HG02759 (cell line): ENCODE results near the gene TCIRG1.

Experiments used
- ATAC-seq: cut with Tn5 transposase; IDR thresholded peaks from one replicate; pipeline ENCODE4 v1.9.1; 2021; ENCODE audit warnings: mild to moderate bottlenecking, moderate library complexity; ENCODE audit not compliant: unreplicated experiment

The TCIRG1 gene

DNA sequence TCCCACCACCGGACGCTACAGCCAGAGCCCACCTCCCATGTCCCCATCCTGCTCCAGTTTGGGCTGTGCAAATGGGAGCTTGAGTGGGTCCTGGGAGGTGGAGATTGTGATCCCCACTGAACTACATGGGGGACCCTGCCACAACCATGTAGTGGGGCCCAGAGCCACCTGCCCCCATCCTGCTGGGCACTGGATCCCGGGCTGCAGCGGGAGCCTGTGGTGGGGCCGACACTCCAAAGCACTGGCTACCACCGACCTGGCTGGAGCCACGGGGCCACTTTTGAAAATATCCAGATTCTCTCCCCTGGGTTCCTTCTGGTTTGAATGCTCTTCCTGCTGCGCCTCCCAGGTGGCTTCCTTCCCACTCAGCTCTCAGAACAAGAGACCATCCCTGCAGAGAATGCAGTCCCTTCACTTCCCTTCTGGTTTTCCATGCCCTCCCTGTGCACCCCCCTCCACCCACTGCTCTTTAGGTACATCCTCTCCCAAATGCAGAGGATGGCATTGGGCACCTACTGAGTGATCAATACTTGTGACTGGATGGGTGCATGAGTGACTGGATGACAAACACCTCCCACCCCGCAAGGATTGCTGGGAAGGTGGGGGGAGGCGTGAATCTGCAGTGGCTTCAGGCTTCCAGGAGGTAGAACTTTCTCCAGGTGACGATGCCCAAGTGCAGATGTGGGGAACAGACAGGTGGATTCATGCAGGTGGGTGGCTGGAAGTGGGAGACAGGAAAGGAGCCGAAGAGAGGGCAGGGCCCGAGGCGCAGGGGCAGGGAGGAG is 34.1 kb upstream of the TCIRG1 start:
- no peak for ATAC-seq

DNA sequence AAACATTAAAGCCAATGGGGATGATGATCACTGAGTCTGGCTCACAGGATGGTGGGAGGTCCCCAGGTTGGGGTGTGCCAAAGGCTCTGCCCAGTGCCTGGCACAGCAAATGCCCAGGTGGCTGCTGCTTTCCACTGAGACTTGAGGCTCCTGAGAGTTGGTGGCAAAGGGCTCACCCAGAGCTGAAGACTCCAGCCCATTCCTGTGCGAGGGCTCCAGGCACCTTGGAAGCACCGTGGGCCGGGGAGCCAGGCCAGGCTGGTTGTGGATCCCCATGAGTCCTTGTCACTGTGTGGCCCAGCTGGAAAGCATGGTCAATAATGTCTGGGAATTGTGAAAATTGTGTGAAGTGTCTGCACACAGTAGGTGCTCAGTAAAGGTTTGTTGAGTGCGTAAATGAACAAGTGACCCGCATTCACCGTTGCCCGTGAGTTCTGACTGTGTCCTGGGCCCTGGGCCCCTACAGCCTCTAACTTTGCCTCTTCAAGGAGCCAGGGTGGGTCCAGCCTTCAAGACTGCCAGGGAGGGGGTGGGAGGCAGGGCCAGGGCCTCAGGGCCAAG is 32.1 kb upstream of the TCIRG1 start:
- no peak for ATAC-seq

DNA sequence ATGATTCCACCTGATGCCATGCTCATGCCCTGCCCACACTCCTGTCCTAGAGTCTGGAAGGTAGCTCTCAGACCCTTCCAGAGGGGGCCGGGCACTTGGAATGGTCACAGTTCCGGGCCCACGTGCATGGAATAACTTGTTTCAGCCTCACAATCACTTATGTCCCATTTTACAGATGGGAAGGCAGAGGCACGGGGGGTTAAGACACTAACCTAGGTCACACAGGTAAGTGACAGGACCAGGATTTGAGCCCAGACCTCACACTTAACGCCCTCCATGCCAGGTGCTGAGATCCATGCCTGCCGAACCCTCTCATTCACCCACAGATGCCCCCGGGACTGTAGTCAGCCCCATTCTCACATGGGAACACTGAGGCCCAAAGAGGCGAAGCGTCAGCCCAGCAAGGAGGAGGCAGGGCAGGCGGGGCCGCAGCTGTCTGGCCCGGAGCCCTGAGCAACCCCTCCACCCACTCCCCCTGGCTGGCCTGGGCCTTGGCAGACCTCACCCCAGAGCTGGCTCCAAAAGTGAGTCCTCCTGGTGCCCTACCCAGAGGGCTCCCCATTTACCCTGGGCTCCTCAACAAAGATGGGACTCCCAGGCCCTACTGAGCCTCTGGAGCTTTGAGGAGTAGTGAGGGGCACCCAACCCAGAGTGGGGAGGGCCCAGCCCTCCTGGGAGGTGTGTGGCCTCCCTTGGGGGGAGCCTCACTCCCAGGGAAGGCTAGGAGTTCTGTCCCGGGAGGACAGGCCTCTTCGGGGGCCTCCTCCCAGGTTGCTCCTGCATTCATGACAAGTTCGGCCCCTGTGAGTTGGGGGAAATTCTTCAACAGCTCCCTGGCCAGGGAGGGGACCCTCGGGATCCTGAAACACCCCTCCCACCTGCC is 31.1 kb upstream of the TCIRG1 start:
- ATAC-seq, result no peak

DNA sequence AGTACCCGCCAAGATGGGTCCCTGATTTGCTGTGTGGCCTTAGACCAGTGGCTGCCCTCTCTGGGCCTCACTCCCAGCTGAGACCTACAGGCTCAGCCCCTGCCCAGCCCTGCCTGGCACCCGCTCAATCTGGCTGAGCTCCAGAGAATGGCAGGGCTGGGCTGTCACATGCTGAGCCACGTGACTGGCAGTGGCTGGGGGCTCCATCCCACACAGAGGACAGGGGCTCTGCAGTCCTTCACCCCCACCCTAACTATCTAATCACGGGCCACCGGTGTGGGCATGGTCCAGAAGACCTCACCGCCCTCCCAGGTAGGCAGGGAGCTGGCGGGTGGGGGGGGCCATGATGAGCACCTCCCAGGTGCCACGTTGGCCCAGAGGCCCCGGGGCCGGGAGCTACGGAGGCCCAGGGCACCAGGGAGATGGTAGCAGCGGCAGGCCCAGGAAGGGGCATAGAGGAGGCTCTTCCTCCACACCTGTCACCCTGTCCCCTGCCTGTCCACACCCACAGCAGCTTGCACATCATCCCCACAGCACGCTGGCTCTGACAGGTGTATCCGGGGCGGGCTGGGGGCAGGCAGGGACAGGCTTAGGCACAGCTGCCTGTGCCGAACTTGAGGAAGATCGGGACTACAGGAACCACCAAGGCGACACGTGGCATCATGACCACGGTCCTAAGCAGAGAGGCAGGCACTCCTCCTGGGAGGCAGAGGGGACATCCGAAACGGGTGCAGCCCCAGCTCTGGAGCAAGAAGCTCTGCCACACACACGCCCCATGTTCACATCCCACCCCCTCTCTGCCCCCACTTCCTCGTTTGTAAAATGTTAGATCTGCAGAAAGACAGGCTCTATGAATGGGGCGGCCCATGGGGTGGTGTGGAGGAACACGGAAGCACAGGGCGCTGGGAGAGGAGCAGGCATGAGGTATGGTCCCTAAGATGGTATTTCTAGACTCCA is 30.2 kb upstream of the TCIRG1 start:
- ATAC-seq, result no peak

DNA sequence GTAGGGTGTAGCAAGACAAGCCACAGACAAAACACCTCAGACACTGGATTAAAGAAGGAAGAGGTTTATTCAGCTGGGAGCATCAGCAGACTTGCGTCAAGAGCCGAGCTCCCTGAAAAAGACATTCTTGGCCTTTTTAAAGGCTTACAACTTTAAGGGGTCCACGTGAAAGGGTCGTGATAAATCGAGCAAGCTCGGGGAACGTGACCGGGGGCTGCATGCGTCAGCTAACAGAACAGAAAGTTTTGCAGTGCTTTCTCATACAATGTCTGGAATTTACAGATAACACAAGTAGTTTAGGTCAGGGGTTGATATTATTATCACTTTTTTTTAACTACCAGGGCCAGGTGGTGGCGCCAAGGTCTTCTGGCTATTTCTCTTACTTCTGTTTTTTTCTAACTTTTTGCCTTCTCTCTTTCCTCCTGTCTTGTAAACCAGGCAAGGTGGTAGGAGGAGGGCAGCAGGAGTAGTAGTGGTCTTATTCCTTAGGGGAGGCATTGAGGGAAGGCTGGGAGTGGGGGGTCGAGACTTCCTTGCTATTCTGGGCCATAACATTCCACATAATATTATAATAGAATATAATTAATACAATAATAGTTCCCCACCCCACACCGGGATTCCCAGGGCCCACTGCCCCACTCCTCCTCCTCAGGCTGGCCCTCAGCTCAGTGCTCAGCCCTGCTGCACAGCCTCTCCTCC is 29.3 kb upstream of the TCIRG1 start:
- ATAC-seq, result no peak

DNA sequence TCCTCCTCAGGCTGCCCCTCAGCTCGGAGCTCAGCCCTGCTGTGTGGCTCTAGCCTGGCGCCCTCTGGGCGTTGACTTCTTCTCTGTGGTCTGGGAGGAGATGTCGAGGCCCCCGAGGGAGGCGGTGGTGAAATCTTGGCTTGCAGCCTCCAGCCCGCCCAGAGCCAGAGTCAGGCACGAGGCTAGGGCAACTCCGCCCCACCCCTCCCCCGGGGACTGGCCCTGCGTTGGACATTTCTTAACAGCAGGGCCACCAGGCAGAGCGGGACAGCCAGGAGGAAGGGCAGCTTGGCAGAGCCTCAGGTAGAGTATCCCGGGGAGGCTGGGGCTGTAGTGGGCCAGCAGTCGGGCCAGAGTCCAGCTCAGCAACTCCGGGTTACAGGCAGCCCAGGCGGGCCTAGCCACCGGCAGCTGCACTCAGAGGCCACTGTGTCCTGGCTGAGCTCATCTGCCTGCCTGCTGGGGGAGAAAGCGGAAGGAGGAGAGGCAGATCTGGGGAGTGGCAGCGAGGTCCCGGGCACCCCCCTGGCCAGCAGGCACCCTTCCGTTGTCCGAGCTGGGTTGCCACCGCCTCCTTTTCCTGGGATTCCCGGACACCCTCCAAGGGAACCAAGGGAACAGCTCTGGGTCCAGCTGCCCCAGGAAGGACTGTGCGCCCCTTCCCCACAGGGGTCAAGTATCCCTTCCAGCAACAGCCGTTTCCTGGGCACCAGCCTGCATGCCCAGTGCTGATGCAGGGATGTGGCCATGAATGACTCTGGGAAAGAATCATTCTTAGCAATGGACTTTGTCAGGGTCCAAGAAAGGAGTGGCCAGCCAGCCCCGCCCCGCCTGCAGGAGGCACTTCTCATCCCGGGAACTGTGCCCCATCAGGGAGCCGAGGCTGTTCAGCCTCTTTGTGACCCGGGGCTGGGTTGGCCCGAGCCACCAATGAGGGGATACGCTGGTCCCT is 28.5 kb upstream of the TCIRG1 start, which contains the start of gene ALDH3B1:
TSS of gene ALDH3B1 (plus strand) at position 238 of the 952 bp plus-strand sequence. CDS start 4,971 bp downstream, outside the sequence.
- no peak for ATAC-seq

DNA sequence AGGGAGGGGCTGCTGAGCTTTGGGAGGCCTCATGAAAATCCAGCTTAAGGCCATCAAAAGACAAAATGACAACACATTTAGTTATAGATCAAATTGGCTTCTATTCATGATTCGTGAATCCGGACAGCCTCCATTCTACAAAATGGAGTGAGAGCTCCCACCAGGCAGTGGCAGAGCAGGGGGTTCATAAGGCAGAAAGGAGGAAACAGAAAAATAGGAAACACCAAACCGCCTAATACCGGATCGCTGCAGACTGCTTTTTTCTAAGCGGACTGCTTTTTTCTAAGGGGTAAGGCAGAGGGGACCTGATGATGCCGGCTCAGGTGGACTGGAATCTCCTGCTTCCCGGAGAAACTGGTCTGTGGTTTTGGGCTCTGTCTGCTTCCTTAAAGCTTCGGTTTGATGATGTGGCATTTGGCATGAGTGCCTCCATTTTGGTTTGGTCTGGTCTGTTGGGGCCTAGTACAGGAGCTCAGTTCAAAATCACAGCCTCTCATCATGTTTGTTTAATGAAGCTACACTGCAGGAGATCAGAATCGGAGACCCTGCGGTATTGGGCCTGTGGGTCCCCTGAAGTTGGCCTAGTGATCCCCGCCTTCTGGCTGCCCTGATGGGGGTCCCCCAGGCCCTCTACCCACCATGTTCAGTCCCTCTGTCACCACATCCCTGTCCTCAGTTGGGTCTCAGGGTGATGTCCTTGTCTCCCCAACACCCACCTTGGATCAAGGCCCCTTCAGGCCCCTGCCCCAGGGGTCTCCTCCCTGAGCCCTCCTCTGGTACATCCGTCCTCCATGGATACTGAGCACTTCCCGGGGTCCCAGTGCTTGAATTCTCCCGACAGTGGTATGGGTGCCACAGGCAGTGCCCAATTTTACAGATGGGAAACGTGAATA is 27.5 kb upstream of the TCIRG1 start:
- no peak for ATAC-seq

DNA sequence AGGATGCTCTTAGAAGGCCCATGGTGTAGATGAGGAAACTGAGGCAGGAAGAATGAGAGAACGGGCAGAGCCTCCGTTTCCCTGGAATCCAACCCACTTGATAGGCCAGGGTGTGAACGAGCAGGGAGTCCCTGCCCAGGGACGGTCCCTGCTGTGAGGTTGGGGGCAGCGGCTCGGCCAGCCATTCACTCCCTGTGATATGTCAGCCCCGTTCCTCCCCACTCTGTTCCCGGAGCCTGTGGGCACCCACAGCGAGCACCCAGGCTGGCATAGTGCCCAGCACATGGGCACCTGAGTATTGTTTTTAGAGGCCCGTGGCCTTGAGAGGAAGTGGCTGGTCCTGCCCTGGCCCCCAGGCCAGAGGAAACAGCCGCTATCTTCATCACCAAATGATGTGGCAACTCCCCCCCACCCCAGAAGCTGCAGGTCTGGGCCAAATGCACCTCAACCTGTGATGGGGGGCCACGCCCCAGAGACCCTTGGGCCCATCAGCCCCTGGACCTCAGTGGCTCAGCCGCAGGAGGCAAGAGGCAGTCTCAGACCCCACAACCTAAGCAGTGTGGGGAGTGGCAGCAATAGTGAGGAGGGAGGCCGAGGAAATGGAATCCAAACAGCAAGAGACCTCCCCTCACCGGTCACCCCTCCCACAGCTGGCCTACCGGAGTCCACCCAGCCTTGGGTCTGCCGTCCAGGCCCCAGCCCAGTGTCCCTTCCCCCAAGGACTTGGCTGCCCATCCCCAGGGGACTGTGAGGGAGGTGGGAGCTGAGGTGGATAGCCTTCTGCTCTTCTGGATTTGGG is 26.6 kb upstream of the TCIRG1 start:
- ATAC-seq, result no peak

DNA sequence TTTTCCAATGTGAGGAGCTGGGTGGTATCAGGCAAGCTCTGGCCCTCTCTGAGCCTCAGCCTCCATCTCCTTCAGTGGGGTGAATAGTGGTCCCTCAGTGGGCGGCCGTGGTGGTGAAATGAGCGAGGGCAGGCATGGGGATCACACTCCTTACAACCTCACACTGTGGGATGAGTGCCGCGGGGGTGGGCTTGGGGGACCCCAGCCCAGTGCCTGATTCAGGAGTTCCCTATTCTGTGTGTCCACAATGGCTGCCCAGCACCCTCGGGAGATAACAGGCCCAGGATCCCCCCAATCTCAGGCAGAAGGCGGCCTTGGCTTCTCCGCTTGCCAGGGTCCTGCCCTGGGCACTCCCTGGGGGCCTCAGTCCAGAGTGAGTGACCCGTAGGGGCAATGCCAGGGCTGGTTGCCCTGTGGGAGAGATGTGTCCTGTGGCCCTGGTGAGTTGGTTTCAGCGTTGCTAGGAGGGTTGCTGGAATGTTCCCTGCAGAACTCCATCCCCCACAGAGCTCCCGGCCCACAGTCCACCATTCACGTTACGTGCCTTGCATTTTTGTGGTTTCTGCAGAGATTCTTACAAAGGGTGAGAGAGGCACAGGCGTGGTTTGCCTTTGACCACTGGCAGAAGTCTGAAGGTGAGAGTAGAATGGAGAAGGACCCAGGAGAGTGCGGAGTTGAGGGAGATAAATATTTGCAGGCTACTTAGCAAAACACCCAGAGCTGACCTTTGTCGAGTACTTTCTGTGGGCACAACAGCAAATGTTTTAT is 25.8 kb upstream of the TCIRG1 start:
- ATAC-seq, result no peak

DNA sequence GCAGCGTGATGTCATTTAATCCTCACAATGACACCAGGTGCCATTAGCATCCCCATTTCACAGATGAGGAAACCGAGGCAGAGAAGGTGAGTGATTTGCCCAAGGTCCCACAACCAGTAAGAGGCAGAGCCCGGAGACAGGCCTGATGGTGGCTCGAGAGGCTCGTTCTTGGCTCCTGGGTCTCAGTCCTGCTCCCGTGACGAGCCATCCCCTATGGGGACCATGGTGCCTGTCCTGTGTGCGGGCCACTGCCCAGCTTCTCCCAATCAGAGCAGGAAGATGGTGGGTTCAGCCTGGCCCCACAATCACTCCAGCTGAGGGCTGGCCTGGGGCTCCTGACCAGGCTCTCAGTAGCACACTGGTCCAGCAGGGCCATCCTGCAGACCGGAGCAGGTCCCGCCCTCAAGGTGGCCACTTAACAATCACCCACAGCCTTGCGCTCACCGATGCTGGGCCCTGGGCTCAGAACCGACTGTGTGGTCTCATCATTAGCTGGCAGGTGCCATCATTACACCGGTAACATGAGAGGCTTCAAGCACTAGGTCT is 25.1 kb upstream of the TCIRG1 start:
- no peak for ATAC-seq

DNA sequence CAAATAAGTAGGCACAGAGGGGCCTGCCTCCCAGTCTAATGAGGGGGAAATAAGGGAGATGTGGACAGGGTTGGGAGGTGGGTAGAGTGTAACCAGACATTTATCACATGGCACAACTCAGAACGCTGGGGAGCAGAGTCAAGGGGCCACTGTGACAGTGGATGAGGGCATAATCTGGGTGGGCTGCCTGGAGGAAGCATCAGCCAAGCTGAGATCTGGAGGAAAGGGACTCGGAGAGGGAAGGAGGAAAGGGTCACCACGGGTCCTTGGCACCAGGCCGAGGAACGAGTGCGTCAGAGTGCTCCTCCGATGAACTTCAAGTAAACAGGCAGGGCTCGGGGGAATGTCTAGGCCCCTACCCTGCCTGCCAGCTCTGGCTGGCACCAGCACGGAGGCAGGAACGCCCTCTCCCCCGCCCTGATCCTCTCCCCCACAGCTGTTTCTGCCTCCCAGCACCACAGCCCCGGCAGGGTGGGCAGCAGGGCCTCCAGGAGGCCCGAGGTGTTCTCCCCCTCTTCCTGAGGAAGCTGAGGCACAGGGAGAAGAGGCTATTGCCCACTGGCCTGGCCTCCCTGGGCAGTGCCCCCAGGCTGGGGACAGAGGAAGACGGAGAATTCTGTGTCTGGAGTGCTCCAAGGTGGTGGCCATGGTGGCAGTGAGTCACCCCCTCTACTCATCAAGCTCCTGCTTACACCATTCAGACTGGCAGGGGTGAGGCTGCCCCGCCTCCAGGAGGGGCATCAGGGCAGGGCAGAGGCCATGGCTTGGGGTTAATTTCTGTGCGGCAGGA is 24.5 kb upstream of the TCIRG1 start:
- ATAC-seq, result no peak

DNA sequence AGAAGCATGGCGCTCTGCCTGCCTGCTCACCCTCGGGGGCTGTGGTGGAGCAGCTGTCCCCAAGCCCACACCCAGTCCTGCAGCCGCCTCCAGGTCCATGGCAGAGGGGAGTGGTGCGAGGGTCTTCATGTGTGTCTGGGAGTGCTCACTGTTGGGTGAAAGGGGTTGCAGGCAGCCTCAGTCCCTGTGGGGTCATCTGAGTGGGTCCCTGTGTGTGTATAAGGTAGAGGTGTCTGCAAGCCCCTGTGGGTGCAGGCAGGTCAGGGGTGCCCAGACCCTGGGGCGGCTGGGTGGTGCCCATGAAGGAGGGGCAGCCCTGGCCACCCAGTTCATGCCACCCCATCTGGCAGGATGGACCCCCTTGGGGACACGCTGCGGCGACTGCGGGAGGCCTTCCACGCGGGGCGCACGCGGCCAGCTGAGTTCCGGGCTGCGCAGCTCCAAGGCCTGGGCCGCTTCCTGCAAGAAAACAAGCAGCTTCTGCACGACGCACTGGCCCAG is 23.8 kb upstream of the TCIRG1 start:
- no peak for ATAC-seq

DNA sequence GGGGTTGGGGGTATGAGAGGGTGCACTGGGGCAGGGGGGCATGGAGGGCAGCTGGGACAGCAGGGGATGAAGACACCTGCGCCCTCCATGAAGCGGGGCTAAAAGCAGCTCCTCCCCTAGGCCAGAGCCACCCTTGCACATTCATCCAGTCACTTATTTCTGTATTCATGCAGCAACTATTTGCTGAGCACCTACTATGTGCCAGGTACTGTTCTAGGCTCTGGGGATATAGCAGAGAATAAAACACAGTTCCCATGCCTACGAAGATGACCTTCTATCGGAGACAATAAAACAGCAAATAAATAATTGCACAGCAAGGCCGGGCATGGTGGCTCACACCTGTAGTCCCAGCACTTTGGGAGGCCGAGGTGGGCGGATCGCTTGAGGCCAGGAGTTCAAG is 23.4 kb upstream of the TCIRG1 start:
- no peak for ATAC-seq

DNA sequence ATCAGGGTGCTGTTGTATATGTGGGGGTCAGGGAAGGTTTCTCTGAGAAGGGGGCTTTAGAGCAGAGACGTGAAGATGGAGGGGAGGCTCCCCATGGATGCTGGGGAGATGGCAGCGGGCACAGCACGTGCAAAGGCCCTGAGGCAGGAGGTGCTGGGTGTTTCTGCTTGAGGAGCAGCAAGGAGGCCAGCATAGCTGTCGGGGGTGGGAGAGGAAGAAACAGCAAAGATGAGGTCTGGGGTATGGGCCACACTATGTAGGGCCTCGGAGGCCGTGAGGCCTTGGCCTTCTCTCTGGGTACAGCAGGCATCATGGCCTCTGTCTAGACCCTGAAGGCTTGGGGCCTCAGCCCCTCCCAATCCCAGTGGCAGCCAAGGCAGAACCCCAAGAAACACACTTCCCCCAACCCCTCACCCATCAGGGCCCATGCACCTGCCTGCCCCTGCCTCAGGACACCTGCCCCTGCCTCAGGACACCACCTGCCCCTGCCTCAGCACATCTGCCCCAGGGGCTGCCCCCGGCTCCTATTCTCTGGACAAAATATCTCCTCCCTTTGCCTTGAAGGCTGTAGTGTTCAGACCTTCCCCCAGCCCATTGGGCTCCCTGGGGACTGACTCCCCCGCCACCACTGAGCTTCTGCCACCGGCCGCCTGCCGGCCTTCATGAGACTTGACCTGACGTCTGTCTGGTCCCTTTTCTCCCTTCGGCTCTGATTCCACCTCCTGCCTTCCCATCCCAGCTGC is 22.5 kb upstream of the TCIRG1 start:
- no peak for ATAC-seq
